H1 (cell line): ENCODE measurements around the gene PLCL1. TPM values are rescaled to one million over a fixed set of nuclear protein-coding genes. Genes with fewer than 3 reads are reported as not detected.

Source experiments
- CTCF ChIA-PET: fragments of 300-600 bp; sonication (Branson Sonifier 250); formaldehyde crosslinking; loops from one replicate; lab custom pipeline; 2021; ENCODE audit not compliant: partially characterized antibody; lab: Charles Lee
- POLR2A ChIA-PET: fragments of 300-600 bp; sonication (Branson Sonifier 250); formaldehyde crosslinking; loops from one replicate; lab custom pipeline; 2021; ENCODE audit warnings: inconsistent platforms; ENCODE audit not compliant: partially characterized antibody; lab: Charles Lee
- DNase-seq, 2 experiments: peaks; one replicate each; pipeline versions ENCODE4 v3.0.0 to v3.0.0-alpha.2; 2010 to 2022; ENCODE audit warnings: low spot score in 2 of 2, low read depth in 1 of 2, mixed read lengths in 1 of 2
- FAIRE-seq: peaks from 2 replicates; lab custom pipeline; 2011; peaks lifted over from hg19 to GRCh38; lab: Jason Lieb, UNC
- H2AFZ ChIP-seq: 2 replicates; pipeline ENCODE4 v1.8.1; 2012; ENCODE audit warnings: low read length, inconsistent platforms
- H2AK5ac ChIP-seq: 2 replicates; pipeline ENCODE4 v1.6.1; 2013; ENCODE audit warnings: low read depth, low read length
- H2BK120ac ChIP-seq: replicated peaks from 2 replicates; pipeline ENCODE3; 2013; ENCODE audit warnings: low read depth, low read length, inconsistent platforms
- H2BK12ac ChIP-seq: 2 replicates; pipeline ENCODE4 v1.6.1; 2013; ENCODE audit warnings: low read depth, low read length
- H2BK15ac ChIP-seq: 2 replicates; pipeline ENCODE4 v1.6.1; 2013; ENCODE audit warnings: low read length
- H2BK20ac ChIP-seq: 2 replicates; pipeline ENCODE4 v1.6.1; 2013; ENCODE audit warnings: low read length
- H2BK5ac ChIP-seq: 2 replicates; pipeline ENCODE4 v1.6.1; 2013; ENCODE audit warnings: low read depth, low read length
- H3K14ac ChIP-seq: 2 replicates; pipeline ENCODE4 v1.6.1; 2013; ENCODE audit warnings: inconsistent platforms; ENCODE audit not compliant: insufficient read length
- H3K18ac ChIP-seq: 2 replicates; pipeline ENCODE4 v1.6.1; 2013; ENCODE audit warnings: low read length; ENCODE audit errors: extremely low read depth
- H3K23ac ChIP-seq: 2 replicates; pipeline ENCODE4 v1.6.1; 2013; ENCODE audit warnings: inconsistent platforms; ENCODE audit not compliant: insufficient read length
- H3K23me2 ChIP-seq: 2 replicates; pipeline ENCODE4 v1.6.1; 2013; ENCODE audit warnings: low read depth, low read length
- H3K27ac ChIP-seq: 2 replicates; pipeline ENCODE4 v1.6.1; 2011; ENCODE audit warnings: low read depth, low read length, inconsistent platforms
- H3K27me3 ChIP-seq, 4 experiments: replicated peaks in 1 of 4; 1 replicate in 1 of 4; 2 replicates in 3 of 4; pipeline versions ENCODE4 v1.6.1 to v1.8.1; 2011 to 2013; ENCODE audit warnings: low read length in 3 of 4, mild to moderate bottlenecking in 3 of 4, inconsistent platforms in 2 of 4, mixed read lengths in 2 of 4, moderate library complexity in 1 of 4; ENCODE audit not compliant: control insufficient read depth in 3 of 4, insufficient read depth in 3 of 4; ENCODE audit errors: extremely low read depth in 1 of 4
- H3K36me3 ChIP-seq, 4 experiments: 2 replicates each; pipeline versions ENCODE4 v1.6.1 to v1.8.1; 2011 to 2013; ENCODE audit warnings: mild to moderate bottlenecking in 4 of 4, low read length in 3 of 4, moderate library complexity in 2 of 4, control low read depth in 1 of 4, inconsistent platforms in 1 of 4; ENCODE audit not compliant: insufficient read depth in 4 of 4, control insufficient read depth in 2 of 4
- H3K4ac ChIP-seq: replicated peaks from 2 replicates; pipeline ENCODE3; 2013; ENCODE audit warnings: low read length, low read depth, mixed read lengths, inconsistent platforms; ENCODE audit not compliant: insufficient read length
- H3K4me1 ChIP-seq, 4 experiments: replicated peaks in 1 of 4; 1 replicate in 1 of 4; 2 replicates in 3 of 4; pipeline versions ENCODE4 v1.6.1 to v1.8.1; 2011 to 2013; ENCODE audit warnings: low read length in 3 of 4, inconsistent platforms in 2 of 4, mixed read lengths in 1 of 4; ENCODE audit not compliant: insufficient read depth in 4 of 4, control insufficient read depth in 3 of 4
- H3K4me2 ChIP-seq, 2 experiments: 2 replicates each; pipeline versions ENCODE4 v1.6.1 to v1.8.1; 2011 to 2013; ENCODE audit warnings: low read depth in 2 of 2, low read length in 2 of 2, control low read depth in 1 of 2, inconsistent platforms in 1 of 2, mild to moderate bottlenecking in 1 of 2; ENCODE audit not compliant: insufficient read depth in 1 of 2
- H3K4me3 ChIP-seq, 4 experiments: fragments of 200-600, 300-600 bp in 1 of 4; sonication (generic), shearing (Covaris generic), sonication (Bioruptor Twin) in 1 of 4; 2 replicates each; pipeline versions ENCODE4 v1.5.1 to v1.8.1; 2011 to 2016; ENCODE audit warnings: low read length in 4 of 4, low read depth in 3 of 4, control low read depth in 2 of 4, inconsistent platforms in 2 of 4, mild to moderate bottlenecking in 2 of 4, mixed read lengths in 1 of 4, moderate library complexity in 1 of 4; ENCODE audit not compliant: insufficient read depth in 2 of 4; ENCODE audit errors: extremely low read depth in 1 of 4
- H3K56ac ChIP-seq: replicated peaks from 2 replicates; pipeline ENCODE3; 2013; ENCODE audit warnings: low read depth, mild to moderate bottlenecking, mixed read lengths, low read length, inconsistent platforms; ENCODE audit not compliant: insufficient read length
- H3K79me1 ChIP-seq: 2 replicates; pipeline ENCODE4 v1.6.1; 2013; ENCODE audit warnings: low read depth, low read length, control low read depth
- H3K79me2 ChIP-seq, 2 experiments: 2 replicates each; pipeline versions ENCODE4 v1.6.1 to v1.8.1; 2012 to 2013; ENCODE audit warnings: low read length in 2 of 2, mild to moderate bottlenecking in 2 of 2, inconsistent platforms in 1 of 2; ENCODE audit not compliant: insufficient read depth in 2 of 2, control insufficient read depth in 1 of 2
- H3K9ac ChIP-seq, 4 experiments: replicated peaks in 1 of 4; 1 replicate in 1 of 4; 2 replicates in 3 of 4; pipeline versions ENCODE4 v1.6.1 to v1.8.1; 2011 to 2013; ENCODE audit warnings: low read depth in 3 of 4, low read length in 3 of 4, control low read depth in 2 of 4, mild to moderate bottlenecking in 2 of 4, moderate library complexity in 2 of 4, inconsistent platforms in 1 of 4; ENCODE audit errors: extremely low read depth in 1 of 4
- H3K9me3 ChIP-seq, 2 experiments: 2 replicates each; pipeline versions ENCODE4 v1.6.1 to v1.8.1; 2012 to 2013; ENCODE audit warnings: mild to moderate bottlenecking in 2 of 2, moderate library complexity in 2 of 2, control low read depth in 1 of 2, inconsistent platforms in 1 of 2, low read depth in 1 of 2, low read length in 1 of 2, mixed read lengths in 1 of 2; ENCODE audit not compliant: insufficient read depth in 2 of 2
- H4K20me1 ChIP-seq, 2 experiments: replicated peaks in 1 of 2; 2 replicates each; pipeline versions ENCODE3 to v1.8.1; 2011 to 2013; ENCODE audit warnings: inconsistent platforms in 2 of 2, low read length in 2 of 2, mild to moderate bottlenecking in 1 of 2; ENCODE audit not compliant: insufficient read depth in 2 of 2, control insufficient read depth in 1 of 2
- H4K5ac ChIP-seq: 2 replicates; pipeline ENCODE4 v1.6.1; 2013; ENCODE audit warnings: low read length, low read depth, mixed read lengths, inconsistent platforms; ENCODE audit not compliant: insufficient read length
- H4K8ac ChIP-seq: 2 replicates; pipeline ENCODE4 v1.8.0; 2013; ENCODE audit warnings: mild to moderate bottlenecking, moderate library complexity, low read length, inconsistent platforms; ENCODE audit not compliant: insufficient read depth; ENCODE audit errors: extremely low read depth
- H4K91ac ChIP-seq: replicated peaks from 2 replicates; pipeline ENCODE3; 2013; ENCODE audit warnings: low read length, mixed read lengths, inconsistent platforms; ENCODE audit not compliant: insufficient read length
- CBX5 ChIP-seq: fragments of 300-800, 300-1000 bp; sonication (generic); IDR thresholded peaks from 2 replicates; pipeline ENCODE4 v1.7.1; 2016; ENCODE audit warnings: antibody characterized with exemption, low read length, low read depth
- RXRA ChIP-seq: IDR thresholded peaks from 2 replicates; pipeline ENCODE4 v1.6.1; 2011; ENCODE audit warnings: low read depth, mild to moderate bottlenecking, low read length, moderate library complexity; ENCODE audit not compliant: insufficient read depth
- WGBS, 2 experiments: shearing (Covaris generic) in 1 of 2; methylation state at CpG; one replicate each; pipeline versions ENCODE4 v1.1.6 to v1.1.7; 2013 to 2015; ENCODE audit warnings: low lambda C conversion rate in 2 of 2, mixed read lengths in 2 of 2, inconsistent platforms in 1 of 2, low coverage in 1 of 2, missing lambda C conversion rate in 1 of 2; ENCODE audit not compliant: insufficient replicate concordance in 2 of 2, insufficient coverage in 1 of 2, insufficient read length in 1 of 2; ENCODE audit errors: extremely low coverage in 1 of 2, missing lambda C conversion rate in 1 of 2; 5-methylcytosine and 5-hydroxymethylcytosine counted together
- polyA plus RNA-seq, 7 experiments: library from polyadenylated mRNA; depleted of rRNA in 3 of 7; stranded (reverse) in 5 of 7; unstranded in 2 of 7; fragments of >200 nt in 5 of 7; fragments of 200-250 nt in 2 of 7; gene quantifications; 1 replicate in 5 of 7; 2 replicates in 1 of 7; 4 replicates in 1 of 7; pipeline versions ENCODE4 v1.2.1 to v1.2.3, GENCODE V29; 2011 to 2013; ENCODE audit warnings: missing spikeins in 2 of 7, mixed read lengths in 2 of 7
- total RNA-seq: library from RNA; stranded (reverse); fragmentation: NEBNext Ultra II Directional; extraction: Animal tissue kit (Norgen Biotek cat#: 25700); gene quantifications from 2 replicates; pipeline ENCODE4 v1.2.1, GENCODE V29; 2021

The PLCL1 gene
- total and polyA plus RNA-seq, 2 of the 8 experiments (the other 6 are each of a cell fraction or from before 2014, with no cell fraction given), result not detected

- H3K4me3 ChIP-seq, result no peak overlapping the region
Observed at GRCh38 chr2:197932374-197932773, 128.0 kb downstream of the PLCL1 start.

More at GRCh38 chr2:197932374-197932773, 128.0 kb downstream of the PLCL1 start:
- H2BK5ac ChIP-seq, result no peak overlapping the region
- DNase-seq, result no peak
- H4K8ac ChIP-seq, result no peak overlapping the region
- no peak overlapping the region for H3K27ac ChIP-seq
- no peak overlapping the region for H3K18ac ChIP-seq
- H3K4me1 ChIP-seq, result no peaks in the 10 kb centered on the region
- no peak overlapping the region for H2AFZ ChIP-seq
- no peak overlapping the region for H2BK15ac ChIP-seq
- no peak overlapping the region for H2BK20ac ChIP-seq
- no peak overlapping the region for H3K56ac ChIP-seq
- no peak for TF ChIP-seq CBX5
- no peak for TF ChIP-seq RXRA
- H3K27me3 ChIP-seq, result no peaks in the 10 kb centered on the region
- ChIA-PET POLR2A (no interaction called here), CTCF (interaction anchor here (1.6 kb wide), 1 partner anchor 195 kb away, joined by 6 read pairs; no protein-coding TSS in a partner anchor)
- H3K23ac ChIP-seq, result no peak overlapping the region
- no peak overlapping the region for H3K4me2 ChIP-seq
- H3K9ac ChIP-seq, result no peak overlapping the region
- no peaks in the 10 kb centered on the region for H3K23me2 ChIP-seq
- H3K9me3 ChIP-seq, result no peaks in the 10 kb centered on the region
- no peaks in the 10 kb centered on the region for H3K79me1 ChIP-seq
- no peak overlapping the region for H3K4ac ChIP-seq
- H2BK120ac ChIP-seq, result no peak overlapping the region
- H3K14ac ChIP-seq, result no peak overlapping the region
- WGBS, 2 experiments, result 92% methylated on average over 5 of the region's 5 CpGs; no CpG with 5 or more reads in 1 of the 2 experiments
- no peak for FAIRE-seq
- no peak overlapping the region for H4K5ac ChIP-seq
- H2AK5ac ChIP-seq, result no peak overlapping the region
- H4K91ac ChIP-seq, result no peak overlapping the region
- no peaks in the 10 kb centered on the region for H3K36me3 ChIP-seq
- H4K20me1 ChIP-seq, result no peaks in the 10 kb centered on the region
- H2BK12ac ChIP-seq, result no peak overlapping the region
- H3K79me2 ChIP-seq, result no peaks in the 10 kb centered on the region
